ENCODE results near the gene ZC3H18. TPM values are rescaled to one million over a fixed set of nuclear protein-coding genes. Genes with fewer than 3 reads are reported as not detected.

ZC3H18 gene
- total and polyA plus RNA-seq, 8 donors: 15.5 to 312 (median 19.0) TPM

DNA sequence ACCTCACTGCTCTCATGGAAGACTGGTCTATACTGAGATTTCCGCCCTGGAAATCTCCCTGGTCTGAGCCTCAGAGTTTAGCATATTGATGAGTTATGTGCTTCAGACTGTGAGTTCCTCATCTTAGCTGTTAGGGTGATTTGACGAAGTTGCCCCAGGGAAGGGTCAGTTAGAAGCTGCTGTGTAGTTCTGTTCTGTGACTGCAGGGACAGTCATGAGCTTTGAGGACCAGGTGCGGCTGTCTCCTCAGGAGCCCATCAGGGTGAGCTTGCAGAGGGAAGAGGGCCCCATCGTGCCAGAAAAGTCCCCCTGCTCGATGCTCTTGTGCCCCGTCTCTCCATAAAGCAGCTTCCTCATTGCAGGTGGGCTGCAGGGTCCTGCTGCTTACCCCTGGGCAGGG, 39.9 kb downstream of the ZC3H18 start:
- intact Hi-C loops (cut with DNase I; ENCODE audit: low total_unique reads): no loop called here
- Histone ChIP-seq H3K27ac (no peak overlapping the region), H3K4me1 (peaks cover 0 to 15% (median 3%) of the 10 kb centered on the region in 4 donors), H3K9me3 (no peaks in the 10 kb centered on the region), H3K36me3 (peaks cover 43 to 98% (median 96%) of the 10 kb centered on the region in 4 donors), H3K4me3 (no peak overlapping the region), H3K27me3 (no peaks in the 10 kb centered on the region)
- TF ChIP-seq POLR2AphosphoS5 (IDR thresholded peaks at IDR 0.05) (no peak), EP300 (IDR thresholded peaks at IDR 0.05) (no peak), POLR2A (IDR thresholded peaks at IDR 0.05) (no peak)
- TF ChIP-seq, protein P1, sequence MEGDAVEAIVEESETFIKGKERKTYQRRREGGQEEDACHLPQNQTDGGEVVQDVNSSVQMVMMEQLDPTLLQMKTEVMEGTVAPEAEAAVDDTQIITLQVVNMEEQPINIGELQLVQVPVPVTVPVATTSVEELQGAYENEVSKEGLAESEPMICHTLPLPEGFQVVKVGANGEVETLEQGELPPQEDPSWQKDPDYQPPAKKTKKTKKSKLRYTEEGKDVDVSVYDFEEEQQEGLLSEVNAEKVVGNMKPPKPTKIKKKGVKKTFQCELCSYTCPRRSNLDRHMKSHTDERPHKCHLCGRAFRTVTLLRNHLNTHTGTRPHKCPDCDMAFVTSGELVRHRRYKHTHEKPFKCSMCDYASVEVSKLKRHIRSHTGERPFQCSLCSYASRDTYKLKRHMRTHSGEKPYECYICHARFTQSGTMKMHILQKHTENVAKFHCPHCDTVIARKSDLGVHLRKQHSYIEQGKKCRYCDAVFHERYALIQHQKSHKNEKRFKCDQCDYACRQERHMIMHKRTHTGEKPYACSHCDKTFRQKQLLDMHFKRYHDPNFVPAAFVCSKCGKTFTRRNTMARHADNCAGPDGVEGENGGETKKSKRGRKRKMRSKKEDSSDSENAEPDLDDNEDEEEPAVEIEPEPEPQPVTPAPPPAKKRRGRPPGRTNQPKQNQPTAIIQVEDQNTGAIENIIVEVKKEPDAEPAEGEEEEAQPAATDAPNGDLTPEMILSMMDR (IDR thresholded peaks at IDR 0.05): no peak
- DNase-seq: no peak
- WGBS, 5 donors: 87 to 95% (median 94%) methylated on average over 5 to 6 of the region's 6 CpGs

DNA sequence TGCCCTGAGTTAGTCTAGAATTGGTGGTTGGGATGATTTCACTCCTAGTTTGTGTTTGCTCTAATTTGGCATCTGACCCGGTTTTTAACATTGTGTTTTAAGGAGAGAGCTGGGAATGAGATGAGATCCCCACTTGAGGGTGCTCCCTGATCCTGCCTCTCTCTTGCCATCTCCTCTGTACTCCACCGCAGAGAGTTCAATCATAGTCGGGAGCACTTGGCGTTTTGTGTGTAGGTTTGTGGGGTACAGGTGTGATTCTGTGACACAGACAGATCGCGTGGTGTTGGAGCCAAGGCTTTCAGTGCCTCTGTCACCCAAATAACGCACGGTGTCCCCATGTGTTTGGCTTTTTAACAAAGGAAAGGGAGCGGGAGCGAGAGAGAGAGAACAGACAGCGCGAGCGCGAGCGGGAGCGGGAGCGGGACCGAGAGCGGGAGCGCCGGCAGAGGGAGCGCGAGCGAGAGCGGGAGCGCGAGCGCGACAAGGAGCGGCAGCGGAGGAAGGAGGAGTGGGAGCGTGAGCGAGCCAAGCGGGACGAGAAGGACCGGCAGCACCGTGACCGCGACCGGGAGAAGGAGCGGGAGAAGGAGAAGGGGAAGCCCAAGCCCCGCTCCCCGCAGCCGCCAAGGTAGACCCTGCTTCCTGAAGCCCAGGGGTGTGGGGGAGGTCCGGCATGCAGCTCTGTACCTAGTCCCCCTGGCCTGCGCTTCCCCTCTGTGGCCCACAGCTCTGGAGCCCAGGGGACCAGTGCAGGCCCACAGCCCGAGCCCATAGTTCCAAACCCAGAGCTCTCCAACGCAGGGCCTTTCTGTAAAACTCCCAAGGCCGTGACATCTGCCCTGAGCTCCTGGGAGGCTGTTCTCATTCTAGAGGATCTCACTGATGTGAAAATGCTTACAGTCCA, 41.0 kb downstream of the ZC3H18 start:
- Histone ChIP-seq H3K27me3 (no peaks in the 10 kb centered on the region), H3K27ac (no peak overlapping the region), H3K36me3 (peaks cover 38 to 98% (median 90%) of the 10 kb centered on the region in 4 donors), H3K9me3 (no peaks in the 10 kb centered on the region), H3K4me3 (no peak overlapping the region), H3K4me1 (peaks cover 7 to 26% (median 14%) of the 10 kb centered on the region in 4 donors)
- no peak for TF ChIP-seq EP300 (IDR thresholded peaks at IDR 0.05)
- TF ChIP-seq POLR2A (IDR thresholded peaks at IDR 0.05): no peak
- no peak for TF ChIP-seq POLR2AphosphoS5 (IDR thresholded peaks at IDR 0.05)
- DNase-seq: peak in 1 of 2 donors; percentile 73
- WGBS, 5 donors: 82 to 90% (median 89%) methylated on average over 49 of the region's 49 CpGs
- intact Hi-C loops (cut with DNase I; ENCODE audit: low total_unique reads): no loop called here

DNA sequence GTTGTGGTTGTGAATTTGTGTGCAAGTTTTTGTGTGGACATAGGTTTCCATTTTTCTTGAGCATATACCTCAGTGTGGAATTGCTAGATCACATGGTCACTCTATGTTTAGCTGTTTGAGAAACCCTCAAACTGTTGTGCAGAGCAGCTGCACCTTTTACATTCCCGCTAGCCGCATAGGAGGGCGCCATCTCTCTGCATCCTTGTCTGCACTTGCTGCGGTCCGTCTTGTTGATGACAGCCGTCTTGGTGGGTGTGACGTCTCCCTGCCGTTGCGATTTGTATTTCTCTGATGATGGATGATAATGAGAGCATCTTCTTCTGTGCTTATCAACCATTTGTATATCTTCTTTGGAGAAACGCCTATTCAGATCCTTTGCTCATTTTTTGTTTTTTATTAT, 43.1 kb downstream of the ZC3H18 start:
- DNase-seq: no peak
- TF ChIP-seq POLR2A (IDR thresholded peaks at IDR 0.05) (no peak), EP300 (IDR thresholded peaks at IDR 0.05) (no peak), POLR2AphosphoS5 (IDR thresholded peaks at IDR 0.05) (no peak)
- TF ChIP-seq, protein P1 (IDR thresholded peaks at IDR 0.05): no peak
- 87 to 90% (median 88%) methylated on average over 10 of the region's 10 CpGs for WGBS, 5 donors
- no peaks in the 10 kb centered on the region for H3K9me3 ChIP-seq
- peaks cover 28 to 97% (median 76%) of the 10 kb centered on the region in 4 donors for H3K36me3 ChIP-seq
- H3K4me3 ChIP-seq: no peak overlapping the region
- intact Hi-C loops (cut with DNase I; ENCODE audit: low total_unique reads): no loop called here
- H3K4me1 ChIP-seq: peaks cover 23 to 44% (median 34%) of the 10 kb centered on the region in 4 donors
- no peaks in the 10 kb centered on the region for H3K27me3 ChIP-seq
- H3K27ac ChIP-seq: no peak overlapping the region

DNA sequence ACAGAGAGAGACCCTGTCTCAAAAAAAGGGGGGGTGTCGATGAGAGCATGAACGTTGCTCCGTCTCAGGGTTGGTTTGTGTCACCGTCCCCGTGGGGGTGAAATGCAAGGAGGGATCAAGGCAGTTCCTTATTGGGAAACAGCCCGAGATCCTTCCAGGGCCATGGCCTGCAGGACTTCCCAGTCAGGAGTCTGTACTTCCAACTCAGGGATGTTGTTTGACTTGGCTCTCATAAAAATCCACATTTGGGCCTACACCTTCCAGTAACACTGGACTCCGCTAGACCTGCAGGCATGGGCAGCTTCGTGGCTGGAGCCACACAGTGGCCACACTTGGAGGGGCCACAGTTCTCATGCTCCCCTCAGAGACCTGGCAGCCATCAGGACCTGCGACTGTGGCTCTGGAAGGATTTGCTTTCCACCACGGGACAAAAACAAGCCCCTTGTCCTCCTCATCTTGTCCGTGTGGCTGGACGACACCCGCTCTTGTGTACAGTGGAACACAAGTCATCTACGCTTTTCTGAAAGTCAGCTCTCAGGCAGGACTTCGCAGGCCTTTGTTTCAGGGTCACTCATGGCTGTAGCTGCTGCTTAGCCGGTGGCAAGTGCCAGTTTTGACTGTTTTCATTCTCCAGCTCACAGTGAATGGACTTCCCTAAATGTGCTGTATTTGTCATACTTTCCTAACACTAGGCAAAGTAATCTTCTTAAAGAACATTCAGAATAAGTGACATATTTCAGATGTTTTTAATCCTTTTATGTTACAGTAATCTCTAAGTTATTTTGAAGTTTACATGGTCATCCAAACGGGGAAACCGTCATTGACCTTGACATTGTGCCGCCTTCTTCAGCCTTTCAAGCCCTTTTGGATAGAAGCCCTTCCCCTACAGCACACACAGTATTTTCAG, 44.0 kb downstream of the ZC3H18 start:
- Histone ChIP-seq H3K27me3 (no peaks in the 10 kb centered on the region), H3K4me1 (peaks cover 32 to 52% (median 41%) of the 10 kb centered on the region in 4 donors), H3K9me3 (no peaks in the 10 kb centered on the region), H3K4me3 (no peak overlapping the region), H3K27ac (no peak overlapping the region), H3K36me3 (peaks cover 26 to 97% (median 73%) of the 10 kb centered on the region in 4 donors)
- no peak for TF ChIP-seq POLR2AphosphoS5 (IDR thresholded peaks at IDR 0.05)
- TF ChIP-seq, protein P1 (IDR thresholded peaks at IDR 0.05): no peak
- DNase-seq: no peak
- intact Hi-C loops (cut with DNase I; ENCODE audit: low total_unique reads): no loop called here
- WGBS, 5 donors: 70 to 81% (median 75%) methylated on average over 17 to 19 of the region's 19 CpGs

Data from stomach (tissue), 9 donors.